ENCODE measurements around the gene NIT1. TPM values are rescaled to one million over a fixed set of nuclear protein-coding genes. Genes with fewer than 3 reads are reported as not detected.

Gene NIT1
- total and polyA plus RNA-seq, 10 of the 15 experiments (the other 5 are each of a cell fraction or from before 2014, with no cell fraction given): 19.2 to 54.4 (median 28.3) TPM

DNA sequence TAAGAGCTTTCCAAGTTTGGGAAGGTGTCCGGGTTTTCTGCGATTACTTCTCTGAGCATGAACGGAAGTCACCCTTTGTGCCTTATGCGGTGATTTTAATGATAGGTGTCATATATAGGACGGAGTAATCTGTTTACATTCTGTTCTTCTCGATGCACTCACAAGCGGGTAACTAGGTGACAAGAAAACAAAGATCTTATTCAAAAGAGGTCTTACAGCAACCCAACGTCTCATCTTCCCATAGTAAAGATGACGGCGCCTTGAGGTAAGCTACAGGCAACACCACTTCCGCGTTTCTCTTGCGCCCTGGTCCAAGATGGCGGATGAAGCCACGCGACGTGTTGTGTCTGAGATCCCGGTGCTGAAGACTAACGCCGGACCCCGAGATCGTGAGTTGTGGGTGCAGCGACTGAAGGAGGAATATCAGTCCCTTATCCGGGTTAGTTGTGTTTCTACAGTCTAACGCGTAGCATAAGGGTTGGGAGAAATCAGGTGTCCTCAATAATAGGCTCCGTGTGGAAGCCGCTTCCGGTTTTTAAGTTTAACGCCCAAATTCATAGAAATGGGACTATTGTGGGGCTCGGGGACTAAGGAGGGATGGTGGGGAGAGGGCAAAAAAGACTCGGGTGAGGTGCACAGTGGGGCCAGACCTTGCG is 35.9 kb downstream of the NIT1 start, which contains the start of gene UFC1 (continued):
- TF ChIP-seq WRNIP1 (IDR thresholded peaks at IDR 0.05; ENCODE audit: borderline replicate concordance, low read depth, low read length) (no peak), ZBED1 (IDR thresholded peaks at IDR 0.05; ENCODE audit: borderline replicate concordance) (peak; percentile 79; the same call in 1 of the 2 replicates), TCF3 (IDR thresholded peaks at IDR 0.05; ENCODE audit: borderline replicate concordance, insufficient read depth, low read depth, low read length) (no peak), CBFB (IDR thresholded peaks at IDR 0.05; ENCODE audit: low read depth) (peak; percentile 85), RB1 (IDR thresholded peaks at IDR 0.05; ENCODE audit: borderline replicate concordance) (peak; percentile 79; the same call in 1 of the 2 replicates), FOXM1 (IDR thresholded peaks at IDR 0.05; ENCODE audit: low read depth, low read length) (no peak), SMAD1 (IDR thresholded peaks at IDR 0.05; ENCODE audit: low read depth, partially characterized antibody) (no peak), NR2F1 (conservative IDR thresholded peaks at IDR 0.05) (no peak; the same call in 1 of the 2 replicates), ZNF274 (IDR thresholded peaks at IDR 0.05; ENCODE audit: insufficient read depth, insufficient read length) (no peak), BRCA1 (IDR thresholded peaks at IDR 0.05; ENCODE audit: low read depth, low read length) (no peak), PAX8 (IDR thresholded peaks at IDR 0.05) (peak; percentile 65; the same call in 1 of the 2 replicates), GATAD2B (conservative IDR thresholded peaks at IDR 0.05; ENCODE audit: low read depth) (no peak; the same call in 1 of the 2 replicates), BHLHE40 (IDR thresholded peaks at IDR 0.05; ENCODE audit: borderline replicate concordance in 1 of 2, low read depth in 2 of 2, low read length in 1 of 2) (peak; percentile 17 to 74; a peak in 2 of 4 replicates), TARDBP (IDR thresholded peaks at IDR 0.05; ENCODE audit: borderline replicate concordance) (peak; percentile 70; the same call in 1 of the 2 replicates), ZNF217 (IDR thresholded peaks at IDR 0.05) (no peak), YY1 (IDR thresholded peaks at IDR 0.05; ENCODE audit: low read depth, low read length) (peak; percentile 100)
- TF ChIP-seq, protein P1, sequence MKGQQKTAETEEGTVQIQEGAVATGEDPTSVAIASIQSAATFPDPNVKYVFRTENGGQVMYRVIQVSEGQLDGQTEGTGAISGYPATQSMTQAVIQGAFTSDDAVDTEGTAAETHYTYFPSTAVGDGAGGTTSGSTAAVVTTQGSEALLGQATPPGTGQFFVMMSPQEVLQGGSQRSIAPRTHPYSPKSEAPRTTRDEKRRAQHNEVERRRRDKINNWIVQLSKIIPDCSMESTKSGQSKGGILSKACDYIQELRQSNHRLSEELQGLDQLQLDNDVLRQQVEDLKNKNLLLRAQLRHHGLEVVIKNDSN (IDR thresholded peaks at IDR 0.05; ENCODE audit: borderline replicate concordance, extremely low read length, insufficient read depth, low read depth, low read length): no peak
- TF ChIP-seq, protein P2, sequence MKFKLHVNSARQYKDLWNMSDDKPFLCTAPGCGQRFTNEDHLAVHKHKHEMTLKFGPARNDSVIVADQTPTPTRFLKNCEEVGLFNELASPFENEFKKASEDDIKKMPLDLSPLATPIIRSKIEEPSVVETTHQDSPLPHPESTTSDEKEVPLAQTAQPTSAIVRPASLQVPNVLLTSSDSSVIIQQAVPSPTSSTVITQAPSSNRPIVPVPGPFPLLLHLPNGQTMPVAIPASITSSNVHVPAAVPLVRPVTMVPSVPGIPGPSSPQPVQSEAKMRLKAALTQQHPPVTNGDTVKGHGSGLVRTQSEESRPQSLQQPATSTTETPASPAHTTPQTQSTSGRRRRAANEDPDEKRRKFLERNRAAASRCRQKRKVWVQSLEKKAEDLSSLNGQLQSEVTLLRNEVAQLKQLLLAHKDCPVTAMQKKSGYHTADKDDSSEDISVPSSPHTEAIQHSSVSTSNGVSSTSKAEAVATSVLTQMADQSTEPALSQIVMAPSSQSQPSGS (IDR thresholded peaks at IDR 0.05; ENCODE audit: low read length): 0 out of 2 replicates have a peak, but pooled peaks have one; percentile 12
- TF ChIP-seq, protein P3, sequence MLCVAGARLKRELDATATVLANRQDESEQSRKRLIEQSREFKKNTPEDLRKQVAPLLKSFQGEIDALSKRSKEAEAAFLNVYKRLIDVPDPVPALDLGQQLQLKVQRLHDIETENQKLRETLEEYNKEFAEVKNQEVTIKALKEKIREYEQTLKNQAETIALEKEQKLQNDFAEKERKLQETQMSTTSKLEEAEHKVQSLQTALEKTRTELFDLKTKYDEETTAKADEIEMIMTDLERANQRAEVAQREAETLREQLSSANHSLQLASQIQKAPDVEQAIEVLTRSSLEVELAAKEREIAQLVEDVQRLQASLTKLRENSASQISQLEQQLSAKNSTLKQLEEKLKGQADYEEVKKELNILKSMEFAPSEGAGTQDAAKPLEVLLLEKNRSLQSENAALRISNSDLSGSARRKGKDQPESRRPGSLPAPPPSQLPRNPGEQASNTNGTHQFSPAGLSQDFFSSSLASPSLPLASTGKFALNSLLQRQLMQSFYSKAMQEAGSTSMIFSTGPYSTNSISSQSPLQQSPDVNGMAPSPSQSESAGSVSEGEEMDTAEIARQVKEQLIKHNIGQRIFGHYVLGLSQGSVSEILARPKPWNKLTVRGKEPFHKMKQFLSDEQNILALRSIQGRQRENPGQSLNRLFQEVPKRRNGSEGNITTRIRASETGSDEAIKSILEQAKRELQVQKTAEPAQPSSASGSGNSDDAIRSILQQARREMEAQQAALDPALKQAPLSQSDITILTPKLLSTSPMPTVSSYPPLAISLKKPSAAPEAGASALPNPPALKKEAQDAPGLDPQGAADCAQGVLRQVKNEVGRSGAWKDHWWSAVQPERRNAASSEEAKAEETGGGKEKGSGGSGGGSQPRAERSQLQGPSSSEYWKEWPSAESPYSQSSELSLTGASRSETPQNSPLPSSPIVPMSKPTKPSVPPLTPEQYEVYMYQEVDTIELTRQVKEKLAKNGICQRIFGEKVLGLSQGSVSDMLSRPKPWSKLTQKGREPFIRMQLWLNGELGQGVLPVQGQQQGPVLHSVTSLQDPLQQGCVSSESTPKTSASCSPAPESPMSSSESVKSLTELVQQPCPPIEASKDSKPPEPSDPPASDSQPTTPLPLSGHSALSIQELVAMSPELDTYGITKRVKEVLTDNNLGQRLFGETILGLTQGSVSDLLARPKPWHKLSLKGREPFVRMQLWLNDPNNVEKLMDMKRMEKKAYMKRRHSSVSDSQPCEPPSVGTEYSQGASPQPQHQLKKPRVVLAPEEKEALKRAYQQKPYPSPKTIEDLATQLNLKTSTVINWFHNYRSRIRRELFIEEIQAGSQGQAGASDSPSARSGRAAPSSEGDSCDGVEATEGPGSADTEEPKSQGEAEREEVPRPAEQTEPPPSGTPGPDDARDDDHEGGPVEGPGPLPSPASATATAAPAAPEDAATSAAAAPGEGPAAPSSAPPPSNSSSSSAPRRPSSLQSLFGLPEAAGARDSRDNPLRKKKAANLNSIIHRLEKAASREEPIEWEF (IDR thresholded peaks at IDR 0.05; ENCODE audit: insufficient replicate concordance, low read depth, low read length): no peak
- TF ChIP-seq, protein P4, sequence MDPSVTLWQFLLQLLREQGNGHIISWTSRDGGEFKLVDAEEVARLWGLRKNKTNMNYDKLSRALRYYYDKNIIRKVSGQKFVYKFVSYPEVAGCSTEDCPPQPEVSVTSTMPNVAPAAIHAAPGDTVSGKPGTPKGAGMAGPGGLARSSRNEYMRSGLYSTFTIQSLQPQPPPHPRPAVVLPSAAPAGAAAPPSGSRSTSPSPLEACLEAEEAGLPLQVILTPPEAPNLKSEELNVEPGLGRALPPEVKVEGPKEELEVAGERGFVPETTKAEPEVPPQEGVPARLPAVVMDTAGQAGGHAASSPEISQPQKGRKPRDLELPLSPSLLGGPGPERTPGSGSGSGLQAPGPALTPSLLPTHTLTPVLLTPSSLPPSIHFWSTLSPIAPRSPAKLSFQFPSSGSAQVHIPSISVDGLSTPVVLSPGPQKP (IDR thresholded peaks at IDR 0.05; ENCODE audit: low read depth, low read length): peak; percentile 65

Measured in GM12878 (cell line).